H9 (cell line): ENCODE results near the gene REEP3. TPM values are rescaled to one million over a fixed set of nuclear protein-coding genes. Genes with fewer than 3 reads are reported as not detected.

Source experiments
- DNase-seq: peaks from one replicate; pipeline ENCODE4 v3.0.0-alpha.2; 2017
- H2AFZ ChIP-seq: one replicate; pipeline ENCODE4 v1.6.1; 2013; ENCODE audit warnings: mild to moderate bottlenecking, low read length, control low read depth, moderate library complexity
- H2AK5ac ChIP-seq: 2 replicates; pipeline ENCODE4 v1.6.1; 2013; ENCODE audit warnings: low read length, control low read depth, mixed read lengths; ENCODE audit not compliant: insufficient read length
- H2BK120ac ChIP-seq: one replicate; pipeline ENCODE4 v1.6.1; 2013; ENCODE audit warnings: low read depth, mild to moderate bottlenecking, low read length, control low read depth, inconsistent platforms; ENCODE audit not compliant: poor library complexity, severe bottlenecking
- H2BK12ac ChIP-seq: 2 replicates; pipeline ENCODE4 v1.6.1; 2013; ENCODE audit warnings: low read length, control low read depth, mixed read lengths, low read depth; ENCODE audit not compliant: insufficient read length
- H2BK15ac ChIP-seq: 2 replicates; pipeline ENCODE4 v1.6.1; 2013; ENCODE audit warnings: low read depth, low read length, control low read depth
- H2BK20ac ChIP-seq: one replicate; pipeline ENCODE4 v1.6.1; 2013; ENCODE audit warnings: low read depth, mild to moderate bottlenecking, low read length, control low read depth, inconsistent platforms; ENCODE audit not compliant: poor library complexity, severe bottlenecking
- H2BK5ac ChIP-seq: 2 replicates; pipeline ENCODE4 v1.6.1; 2013; ENCODE audit warnings: low read length, control low read depth, mixed read lengths; ENCODE audit not compliant: insufficient read length
- H3K14ac ChIP-seq: 2 replicates; pipeline ENCODE4 v1.6.1; 2013; ENCODE audit warnings: low read length, control low read depth; ENCODE audit not compliant: insufficient read depth
- H3K18ac ChIP-seq: 2 replicates; pipeline ENCODE4 v1.6.1; 2013; ENCODE audit warnings: low read depth, mild to moderate bottlenecking, mixed read lengths, low read length, control low read depth; ENCODE audit not compliant: insufficient read length
- H3K23ac ChIP-seq: 2 replicates; pipeline ENCODE4 v1.6.1; 2013; ENCODE audit warnings: low read length, control low read depth, mixed read lengths, low read depth; ENCODE audit not compliant: insufficient read length
- H3K23me2 ChIP-seq: 2 replicates; pipeline ENCODE4 v1.6.1; 2013; ENCODE audit warnings: low read depth, mild to moderate bottlenecking, mixed read lengths, low read length, control low read depth; ENCODE audit not compliant: insufficient read length, poor library complexity, severe bottlenecking
- H3K27ac ChIP-seq: 2 replicates; pipeline ENCODE4 v1.5.1; 2013; ENCODE audit warnings: low read length, control low read depth, mixed read lengths, low read depth; ENCODE audit not compliant: insufficient read length
- H3K27me3 ChIP-seq: 2 replicates; pipeline ENCODE4 v1.6.1; 2013; ENCODE audit warnings: low read length, control low read depth, inconsistent platforms; ENCODE audit not compliant: insufficient read depth
- H3K4ac ChIP-seq: 2 replicates; pipeline ENCODE4 v1.6.1; 2013; ENCODE audit warnings: low read depth, mild to moderate bottlenecking, control low read depth, inconsistent platforms, low read length, moderate library complexity
- H3K4me1 ChIP-seq: 2 replicates; pipeline ENCODE4 v1.6.1; 2013; ENCODE audit warnings: low read length, control low read depth, inconsistent platforms; ENCODE audit not compliant: insufficient read depth
- H3K4me2 ChIP-seq: 2 replicates; pipeline ENCODE4 v1.6.1; 2013; ENCODE audit warnings: low read length, control low read depth, mixed read lengths; ENCODE audit not compliant: insufficient read length, insufficient read depth
- H3K56ac ChIP-seq: 2 replicates; pipeline ENCODE4 v1.6.1; 2013; ENCODE audit warnings: low read depth, mild to moderate bottlenecking, mixed read lengths, low read length, control low read depth; ENCODE audit not compliant: insufficient read length
- H3K79me1 ChIP-seq: 2 replicates; pipeline ENCODE4 v1.6.1; 2013; ENCODE audit warnings: low read depth, mild to moderate bottlenecking, moderate library complexity, low read length, control low read depth, inconsistent platforms; ENCODE audit not compliant: insufficient read depth, poor library complexity, severe bottlenecking
- H3K79me2 ChIP-seq: 2 replicates; pipeline ENCODE4 v1.6.1; 2013; ENCODE audit warnings: low read length, control low read depth, inconsistent platforms; ENCODE audit not compliant: insufficient read depth
- H3K9ac ChIP-seq: 2 replicates; pipeline ENCODE4 v1.6.1; 2013; ENCODE audit warnings: low read length, control low read depth, mixed read lengths; ENCODE audit not compliant: insufficient read length; ENCODE audit errors: extremely low read depth
- H3K9me3 ChIP-seq: one replicate; pipeline ENCODE4 v1.6.1; 2013; ENCODE audit warnings: low read depth, low read length, inconsistent platforms; ENCODE audit not compliant: control insufficient read depth
- H3T11ph ChIP-seq: one replicate; pipeline ENCODE4 v1.6.1; 2013; ENCODE audit warnings: mild to moderate bottlenecking, low read length, control low read depth, inconsistent platforms
- H4K20me1 ChIP-seq: one replicate; pipeline ENCODE4 v1.6.1; 2013; ENCODE audit not compliant: control insufficient read depth, insufficient read length, insufficient read depth
- H4K5ac ChIP-seq: 2 replicates; pipeline ENCODE4 v1.6.1; 2013; ENCODE audit warnings: low read depth, mild to moderate bottlenecking, mixed read lengths, low read length, control low read depth; ENCODE audit not compliant: insufficient read length
- H4K8ac ChIP-seq: replicated peaks from 2 replicates; pipeline ENCODE4 v1.6.1; 2013; ENCODE audit warnings: low read length, control low read depth, mixed read lengths, low read depth; ENCODE audit not compliant: insufficient read length
- H4K91ac ChIP-seq: 2 replicates; pipeline ENCODE4 v1.6.1; 2013; ENCODE audit warnings: low read depth, mild to moderate bottlenecking, moderate library complexity, mixed read lengths, low read length, control low read depth; ENCODE audit not compliant: insufficient read length
- H3K27ac Mint-ChIP-seq, 3 experiments: 2 replicates in 2 of 3; 3 replicates in 1 of 3; pipeline ENCODE4 v1.8.0; 2020 to 2021; ENCODE audit warnings: mixed read lengths in 3 of 3, mild to moderate bottlenecking in 1 of 3, moderate library complexity in 1 of 3
- H3K27me3 Mint-ChIP-seq: 2 replicates; pipeline ENCODE4 v1.8.0; 2021; ENCODE audit warnings: low read depth, mild to moderate bottlenecking, moderate library complexity, mixed read lengths
- H3K36me3 Mint-ChIP-seq, 3 experiments: 2 replicates in 2 of 3; 3 replicates in 1 of 3; pipeline ENCODE4 v1.8.0; 2020 to 2021; ENCODE audit warnings: low read depth in 3 of 3, mixed read lengths in 3 of 3; ENCODE audit not compliant: insufficient read depth in 1 of 3
- H3K4me1 Mint-ChIP-seq, 2 experiments: 2 replicates each; pipeline ENCODE4 v1.8.0; 2020; ENCODE audit warnings: mixed read lengths in 2 of 2
- H3K4me3 Mint-ChIP-seq, 2 experiments: 2 replicates in 1 of 2; 3 replicates in 1 of 2; pipeline ENCODE4 v1.8.0; 2020 to 2021; ENCODE audit warnings: mild to moderate bottlenecking in 2 of 2, mixed read lengths in 2 of 2, moderate library complexity in 1 of 2
- H3K9me3 Mint-ChIP-seq, 2 experiments: 2 replicates in 1 of 2; 3 replicates in 1 of 2; pipeline ENCODE4 v1.8.0; 2020; ENCODE audit warnings: mild to moderate bottlenecking in 2 of 2, mixed read lengths in 2 of 2, moderate library complexity in 1 of 2
- CTCF ChIP-seq: fragments of 200-600 bp; sonication (generic); conservative IDR thresholded peaks from 3 replicates; pipeline ENCODE4 v1.8.0; 2021; ENCODE audit warnings: antibody characterized with exemption, mild to moderate bottlenecking
- WGBS: extraction: QIAGEN DNeasy Blood & Tissue Kit; methylation state at CpG from one replicate; pipeline ENCODE4 v1.1.7; 2013; ENCODE audit warnings: missing lambda C conversion rate, low lambda C conversion rate, mixed read lengths; ENCODE audit not compliant: insufficient read length; ENCODE audit errors: extremely low coverage; 5-methylcytosine and 5-hydroxymethylcytosine counted together
- total RNA-seq: library from RNA; stranded (reverse); gene quantifications from 2 replicates; pipeline ENCODE4 v1.2.1, GENCODE V29; 2021

Gene REEP3
- total RNA-seq, 1 experiment from 2014 or later = 21.4 TPM

GRCh38 chr10:63583397-63583796, 62.2 kb downstream of the REEP3 start:
- H3K27me3 Mint-ChIP-seq = no peaks in the 10 kb centered on the region
- no peak overlapping the region for H4K91ac ChIP-seq
- no peak overlapping the region for H2BK20ac ChIP-seq
- no peaks in the 10 kb centered on the region for H3K79me2 ChIP-seq
- H3K18ac ChIP-seq = no peak overlapping the region
- H2AK5ac ChIP-seq = no peak overlapping the region
- no peak overlapping the region for H3K14ac ChIP-seq
- H3K23ac ChIP-seq = no peak overlapping the region
- DNase-seq = no peak
- H3K36me3 Mint-ChIP-seq = no peaks in the 10 kb centered on the region; a peak in 2 of 7 replicates
- H4K5ac ChIP-seq = no peak overlapping the region
- no peaks in the 10 kb centered on the region for H3K79me1 ChIP-seq
- H2AFZ ChIP-seq = no peak overlapping the region
- no peak overlapping the region for H3K4ac ChIP-seq
- no CpG with 5 or more reads among the region's 3 CpGs for WGBS
- H3K27ac Mint-ChIP-seq = peak overlapping the region in 1 of 3 experiments; percentile 50; a peak in 2 of 7 replicates
- H3K9me3 Mint-ChIP-seq = no peaks in the 10 kb centered on the region
- H2BK5ac ChIP-seq = no peak overlapping the region
- H4K20me1 ChIP-seq = no peaks in the 10 kb centered on the region
- H3T11ph ChIP-seq = no peak overlapping the region
- H3K27me3 ChIP-seq = no peaks in the 10 kb centered on the region
- peaks cover 3 to 8% of the 10 kb centered on the region in 2 experiments for H3K4me1 Mint-ChIP-seq
- H3K4me3 Mint-ChIP-seq = no peak overlapping the region
- no peaks in the 10 kb centered on the region for H3K9me3 ChIP-seq
- H3K27ac ChIP-seq = no peak overlapping the region
- no peaks in the 10 kb centered on the region; the same call in 1 of the 2 replicates for H3K4me1 ChIP-seq
- H3K4me2 ChIP-seq = no peak overlapping the region
- H4K8ac ChIP-seq = no peak overlapping the region
- no peak overlapping the region for H2BK12ac ChIP-seq
- no peak overlapping the region for H3K9ac ChIP-seq
- H3K23me2 ChIP-seq = no peaks in the 10 kb centered on the region
- no peak for TF ChIP-seq CTCF
- no peak overlapping the region for H2BK120ac ChIP-seq
- H3K56ac ChIP-seq = no peak overlapping the region
- no peak overlapping the region for H2BK15ac ChIP-seq
